ENCODE results near the gene PIP5KL1.
A peak's percentile ranks its signal among the peaks of the same experiment; 100 is the strongest.

PIP5KL1 gene

GRCh38 chr9:127913682-127914081 lies 16.9 kb downstream of the PIP5KL1 start:
- no peak for DNase-seq (ENCODE audit: low spot score)

GRCh38 chr9:127912882-127913281 lies 17.7 kb downstream of the PIP5KL1 start:
- no peak for DNase-seq (ENCODE audit: low spot score)

GRCh38 chr9:127912296-127912695 lies 18.3 kb downstream of the PIP5KL1 start:
- DNase-seq (ENCODE audit: low spot score): no peak

- no peak for DNase-seq (ENCODE audit: low spot score)
Observed at GRCh38 chr9:127910613-127911205, 19.9 kb downstream of the PIP5KL1 start.

- no peak for DNase-seq (ENCODE audit: low spot score)
Observed at GRCh38 chr9:127909839-127910273, 20.7 kb downstream of the PIP5KL1 start.

GRCh38 chr9:127908660-127908926 lies 22.0 kb downstream of the PIP5KL1 start:
- no peak for DNase-seq (ENCODE audit: low spot score)

GRCh38 chr9:127907867-127908659 lies 22.5 kb downstream of the PIP5KL1 start:
- DNase-seq (ENCODE audit: low spot score): no peak

- DNase-seq (ENCODE audit: low spot score): no peak
Observed at GRCh38 chr9:127905788-127906191, 24.8 kb downstream of the PIP5KL1 start.

- no peak for DNase-seq (ENCODE audit: low spot score)
Observed at GRCh38 chr9:127905004-127905728, 25.4 kb downstream of the PIP5KL1 start.

GRCh38 chr9:127904561-127905003 lies 26.0 kb downstream of the PIP5KL1 start:
- DNase-seq (ENCODE audit: low spot score): no peak

GRCh38 chr9:127903557-127904475 lies 26.8 kb downstream of the PIP5KL1 start:
- peak; percentile 63 for DNase-seq (ENCODE audit: low spot score)

GRCh38 chr9:127899128-127899943 lies 31.2 kb downstream of the PIP5KL1 start, which contains the start of gene ST6GALNAC6:
ST6GALNAC6 (minus strand) TSS chr9:127899603; CDS start chr9:127897981, 1,622 bp downstream.
- peak; percentile 93 for DNase-seq (ENCODE audit: low spot score)

- DNase-seq (ENCODE audit: low spot score): no peak
Observed at GRCh38 chr9:127898433-127899127, 32.0 kb downstream of the PIP5KL1 start.

GRCh38 chr9:127897193-127897692 lies 33.3 kb downstream of the PIP5KL1 start:
- peak; percentile 96 for DNase-seq (ENCODE audit: low spot score)

GRCh38 chr9:127896395-127897192 lies 34.0 kb downstream of the PIP5KL1 start:
- DNase-seq (ENCODE audit: low spot score): no peak

- DNase-seq (ENCODE audit: low spot score): no peak
Observed at GRCh38 chr9:127895811-127896210, 34.8 kb downstream of the PIP5KL1 start.

- no peak for DNase-seq (ENCODE audit: low spot score)
Observed at GRCh38 chr9:127893392-127893791, 37.2 kb downstream of the PIP5KL1 start.

- DNase-seq (ENCODE audit: low spot score): no peak
Observed at GRCh38 chr9:127892831-127893230, 37.7 kb downstream of the PIP5KL1 start.

GRCh38 chr9:127890053-127890452 lies 40.5 kb downstream of the PIP5KL1 start:
- no peak for DNase-seq (ENCODE audit: low spot score)
